ENCODE data around the gene HES2.
"Not testable (repeated sequence)": the region's sequence is repeated elsewhere in the genome, so short reads cannot be mapped to it uniquely, and the experiment has no call there.

HES2 gene

DNA sequence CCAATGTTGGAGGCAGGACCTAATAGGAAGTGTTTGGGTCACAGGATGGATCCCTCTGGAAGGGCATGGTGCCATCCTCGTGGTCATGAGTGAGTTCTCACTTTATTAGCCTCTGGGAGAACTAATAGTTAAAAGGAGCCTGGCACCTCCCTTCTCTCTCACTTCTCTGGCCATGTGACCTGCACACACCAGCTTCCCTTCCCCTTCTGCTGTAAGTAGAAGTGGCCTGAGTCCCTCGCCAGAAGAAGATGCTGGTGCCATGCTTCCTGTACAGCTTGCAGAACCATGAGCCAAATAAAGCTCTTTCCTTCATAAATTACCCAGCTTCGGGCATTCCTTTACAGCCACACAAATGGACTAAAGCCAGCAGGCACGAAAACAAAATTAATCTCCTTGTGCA, 49.7 kb downstream of the HES2 start:
- Mint-ChIP-seq H3K4me1 (peaks cover 2% of the 10 kb centered on the region), H3K27ac (no peak overlapping the region), H3K4me3 (no peak overlapping the region), H3K36me3 (no peaks in the 10 kb centered on the region), H3K9me3 (no peaks in the 10 kb centered on the region)
- DNase-seq (ENCODE audit: low spot score in 2 of 2): no peak
- ATAC-seq: no peak

- Mint-ChIP-seq H3K4me1 (peaks cover 16% of the 10 kb centered on the region), H3K4me3 (no peak overlapping the region), H3K36me3 (peaks cover 7% of the 10 kb centered on the region), H3K27ac (no peak overlapping the region), H3K9me3 (no peaks in the 10 kb centered on the region)
- no peak for ATAC-seq
- DNase-seq (ENCODE audit: low spot score in 2 of 2): no peak
Observed at GRCh38 chr1:6367381-6368012, 52.2 kb downstream of the HES2 start.

DNA sequence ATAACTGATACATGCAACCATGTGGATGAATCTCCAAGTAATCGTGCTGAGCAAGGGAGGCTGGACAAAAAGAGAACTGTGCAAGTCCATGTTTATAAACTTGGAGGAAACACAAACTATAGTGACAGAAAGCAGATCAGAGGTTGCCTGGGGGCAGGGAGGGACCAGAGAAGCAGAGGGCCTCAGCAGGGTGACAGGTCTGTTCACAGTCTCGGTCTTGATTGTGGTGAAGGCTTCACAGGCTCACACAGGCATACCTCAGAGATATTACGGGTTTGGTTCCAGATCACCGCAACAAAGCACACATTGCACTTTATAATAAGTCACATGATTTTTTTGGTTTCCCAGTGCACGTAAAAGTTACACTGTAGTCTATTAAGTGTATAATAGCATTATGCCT, 54.7 kb downstream of the HES2 start:
- H3K27ac Mint-ChIP-seq: peak overlapping the region; percentile 86
- peak; percentile 81 for ATAC-seq

DNA sequence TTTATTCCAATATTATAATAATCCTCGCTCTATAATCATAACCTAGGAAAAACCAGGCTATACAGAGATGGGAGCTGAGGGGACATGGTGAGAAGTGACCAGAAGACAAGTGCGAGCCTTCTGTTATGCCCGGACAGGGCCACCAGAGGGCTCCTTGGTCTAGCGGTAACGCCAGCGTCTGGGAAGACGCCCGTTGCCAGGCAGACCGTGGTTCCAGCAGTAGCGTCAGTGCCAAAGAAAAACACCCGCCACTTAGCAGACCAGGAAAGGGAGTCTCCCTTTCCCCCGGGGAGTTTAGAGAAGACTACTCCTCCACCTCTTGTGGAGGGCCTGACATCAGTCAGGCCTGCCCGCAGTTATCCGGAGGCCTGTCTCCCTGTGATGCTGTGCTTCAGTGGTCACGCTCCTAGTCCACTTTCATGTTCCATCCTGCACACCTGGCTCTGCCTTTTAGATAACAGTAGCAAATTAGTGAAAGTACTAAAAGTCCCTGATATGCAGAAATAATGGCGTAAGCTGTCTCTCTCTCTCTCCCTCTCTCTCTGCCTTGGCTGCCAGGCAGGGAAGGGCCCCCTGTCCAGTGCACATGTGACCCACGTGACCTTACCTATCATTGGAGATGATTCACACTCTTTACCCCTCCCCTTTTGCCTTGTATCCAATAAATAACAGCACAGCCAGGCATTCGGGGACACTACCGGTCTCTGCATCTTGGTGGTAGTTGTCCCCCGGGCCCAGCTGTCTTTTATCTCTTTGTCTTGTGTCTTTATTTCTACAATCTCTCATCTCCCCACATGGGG, 56.4 kb downstream of the HES2 start:
- ATAC-seq, H3K9me3 Mint-ChIP-seq, H3K4me3 Mint-ChIP-seq: not testable (repeated sequence)
- peak overlapping the region; percentile 63 for H3K27ac Mint-ChIP-seq
- peaks cover 13% of the 10 kb centered on the region for H3K36me3 Mint-ChIP-seq
- H3K4me1 Mint-ChIP-seq: peaks cover 46% of the 10 kb centered on the region
- DNase-seq (ENCODE audit: low spot score in 2 of 2): peak in 1 of 2 donors; percentile 52

More for the DNA sequence above, 54.7 kb downstream of the HES2 start:
- no peak for DNase-seq (ENCODE audit: low spot score in 2 of 2)
- no peak overlapping the region for H3K4me3 Mint-ChIP-seq
- H3K9me3 Mint-ChIP-seq: no peaks in the 10 kb centered on the region
- H3K4me1 Mint-ChIP-seq: peaks cover 28% of the 10 kb centered on the region
- peaks cover 7% of the 10 kb centered on the region for H3K36me3 Mint-ChIP-seq

Data from stimulated activated effector memory CD8-positive, alpha-beta T cell treated with anti-CD3 and anti-CD28 coated beads, Interleukin-12 subunit alpha, Interleukin-12 subunit beta, amount 100 ng/mL, for 72 hours (primary cell).